K562 (cell line): Measurements from ENCODE around the gene NAA38. TPM values are rescaled to one million over a fixed set of nuclear protein-coding genes. Genes with fewer than 3 reads are reported as not detected.

Experiments used
- ATAC-seq: fragments of 200-7000 bp; cut with Tn5 transposase; 3 replicates; pipeline ENCODE4 v1.9.1; 2020; ENCODE audit warnings: moderate library complexity
- BruUV-seq: library from RNA; stranded (reverse); fragments of 400-500 nt; replicated peaks from 2 replicates; lab custom pipeline; 2021; lab: Mats Ljungman, UMichigan
- CTCF ChIA-PET: fragments of 300-600 bp; formaldehyde crosslinking; extraction: SDS; loops from one replicate; lab custom pipeline; 2021; ENCODE audit warnings: low intra/inter-chr PET ratio; lab: Yijun Ruan, JAX
- POLR2A ChIA-PET: fragments of 300-600, 350-650 bp; sonication (Branson Sonifier 250); formaldehyde crosslinking; extraction: SDS; loops from one replicate; lab custom pipeline; 2021; ENCODE audit warnings: antibody characterized with exemption, inconsistent platforms; lab: Yijun Ruan, JAX
- DNase-seq, 4 experiments: peaks; one replicate each; pipeline versions ENCODE4 v3.0.0 to v3.0.0-alpha.2; 2011 to 2018; ENCODE audit warnings: low spot score in 3 of 4, mixed read lengths in 3 of 4; ENCODE audit errors: extremely low read depth in 1 of 4
- FAIRE-seq: peaks from 2 replicates; lab custom pipeline; 2011; peaks lifted over from hg19 to GRCh38; lab: Jason Lieb, UNC
- H2AFZ ChIP-seq: 2 replicates; pipeline ENCODE4 v1.6.0; 2011; ENCODE audit warnings: low read depth, low read length, control low read depth, inconsistent platforms
- H3K27ac ChIP-seq: fragments of 200-600 bp; 3 replicates; pipeline ENCODE4 v1.8.0; 2011; ENCODE audit warnings: low read depth, mild to moderate bottlenecking, control low read depth, inconsistent platforms, low read length, moderate library complexity, mixed read lengths; ENCODE audit errors: extremely low read depth
- H3K27me3 ChIP-seq, 2 experiments: fragments of 300-600 bp in 1 of 2; 2 replicates in 1 of 2; 3 replicates in 1 of 2; pipeline versions ENCODE4 v1.6.0 to v1.8.0; 2011; ENCODE audit warnings: inconsistent platforms in 2 of 2, low read length in 2 of 2, mild to moderate bottlenecking in 1 of 2, mixed read lengths in 1 of 2, moderate library complexity in 1 of 2; ENCODE audit not compliant: control insufficient read depth in 2 of 2, insufficient read depth in 2 of 2
- H3K36me3 ChIP-seq: fragments of 300-600 bp; 3 replicates; pipeline ENCODE4 v1.8.0; 2011; ENCODE audit warnings: mild to moderate bottlenecking, low read length, inconsistent platforms; ENCODE audit not compliant: control insufficient read depth, insufficient read depth
- H3K4me1 ChIP-seq, 2 experiments: fragments of 200-600 bp in 1 of 2; replicated peaks in 1 of 2; 2 replicates in 1 of 2; 3 replicates in 1 of 2; pipeline versions ENCODE4 v1.5.1 to v1.8.0; 2011; ENCODE audit warnings: inconsistent platforms in 2 of 2, low read length in 2 of 2, mild to moderate bottlenecking in 1 of 2, mixed read lengths in 1 of 2, moderate library complexity in 1 of 2; ENCODE audit not compliant: control insufficient read depth in 2 of 2, insufficient read depth in 2 of 2
- H3K4me2 ChIP-seq: 2 replicates; pipeline ENCODE4 v1.6.1; 2011; ENCODE audit warnings: low read length, control low read depth, inconsistent platforms, mixed read lengths; ENCODE audit not compliant: insufficient read depth
- H3K4me3 ChIP-seq: fragments of 200-600 bp; sonication (generic), shearing (Covaris generic); 2 replicates; pipeline ENCODE4 v1.5.1; 2016; ENCODE audit warnings: control low read depth, inconsistent platforms
- H3K79me2 ChIP-seq: fragments of 200-600 bp; 3 replicates; pipeline ENCODE4 v1.8.0; 2011; ENCODE audit warnings: low read length, inconsistent platforms; ENCODE audit not compliant: control insufficient read depth, insufficient read depth
- H3K9ac ChIP-seq, 2 experiments: 2 replicates each; pipeline versions ENCODE4 v1.6.0 to v1.6.1; 2011; ENCODE audit warnings: low read depth in 2 of 2, low read length in 2 of 2, control low read depth in 1 of 2, inconsistent platforms in 1 of 2, mild to moderate bottlenecking in 1 of 2, mixed read lengths in 1 of 2; ENCODE audit not compliant: insufficient read depth in 1 of 2
- H3K9me1 ChIP-seq: one replicate; pipeline ENCODE4 v1.6.0; 2011; ENCODE audit warnings: inconsistent platforms, mild to moderate bottlenecking, low read length, moderate library complexity; ENCODE audit not compliant: control insufficient read depth, insufficient read depth
- H3K9me3 ChIP-seq: replicated peaks from 2 replicates; pipeline ENCODE4 v1.5.1; 2011; ENCODE audit warnings: low read depth, low read length, inconsistent platforms; ENCODE audit not compliant: control insufficient read depth, insufficient read depth
- H4K20me1 ChIP-seq: replicated peaks from 2 replicates; pipeline ENCODE4 v1.6.1; 2011; ENCODE audit warnings: low read length, inconsistent platforms, mixed read lengths; ENCODE audit not compliant: control insufficient read depth, insufficient read depth
- CAMTA2 ChIP-seq: fragments of 250-450 bp; sonication (Bioruptor Pico); conservative IDR thresholded peaks from 2 replicates; pipeline ENCODE4 v1.5.1; 2022
- GATAD2B ChIP-seq: fragments of 450-650 bp; IDR thresholded peaks from 2 replicates; pipeline ENCODE4 v1.6.1; 2017; ENCODE audit warnings: mild to moderate bottlenecking, borderline replicate concordance
- GTF2E2 ChIP-seq: fragments of 200-800 bp; sonication (Bioruptor generic); IDR thresholded peaks from 2 replicates; pipeline ENCODE4 v1.6.1; 2016; ENCODE audit warnings: missing genetic modification characterization, missing compliant biosample characterization
- MEF2D ChIP-seq: conservative IDR thresholded peaks from 2 replicates; pipeline ENCODE4 v1.6.1; 2016; ENCODE audit warnings: low read depth, missing genetic modification characterization, missing compliant biosample characterization
- NCOA2 ChIP-seq, 2 experiments: fragments of 450-650 bp; IDR thresholded peaks; 2 replicates each; pipeline ENCODE4 v1.6.1; 2018; ENCODE audit warnings: mild to moderate bottlenecking in 2 of 2, moderate library complexity in 1 of 2; ENCODE audit not compliant: partially characterized antibody in 2 of 2
- NFATC3 ChIP-seq: fragments of 450-650 bp; IDR thresholded peaks from 2 replicates; pipeline ENCODE4 v1.6.1; 2017; ENCODE audit warnings: mild to moderate bottlenecking
- SIRT6 ChIP-seq: IDR thresholded peaks from one replicate; pipeline ENCODE4 v1.6.1; 2012; ENCODE audit warnings: low read depth, mild to moderate bottlenecking, control low read depth, inconsistent platforms, low read length, moderate library complexity
- SP1 ChIP-seq: sonication (generic); formaldehyde crosslinking; IDR thresholded peaks from 2 replicates; pipeline ENCODE4 v1.8.1; 2022; ENCODE audit warnings: mild to moderate bottlenecking, missing genetic modification reagents
- XRCC5 ChIP-seq: fragments of 200-400 bp; formaldehyde crosslinking; IDR thresholded peaks from 2 replicates; pipeline ENCODE4 v1.6.1; 2017; ENCODE audit warnings: low read depth, mild to moderate bottlenecking, low read length
- YBX1 ChIP-seq: fragments of 450-650 bp; IDR thresholded peaks from 2 replicates; pipeline ENCODE4 v1.7.1; 2016; ENCODE audit warnings: mild to moderate bottlenecking
- ZNF347 ChIP-seq: fragments of 450-650 bp; formaldehyde crosslinking; IDR thresholded peaks from 2 replicates; pipeline ENCODE4 v1.4.0; 2020; ENCODE audit warnings: low read depth, mild to moderate bottlenecking, moderate library complexity
- ZNF584 ChIP-seq: fragments of 200-800 bp; sonication (Bioruptor generic); IDR thresholded peaks from 2 replicates; pipeline ENCODE4 v1.6.1; 2016; ENCODE audit warnings: low read depth, mild to moderate bottlenecking, missing genetic modification characterization, missing compliant biosample characterization
- WGBS: fragments of 100-300 bp; shearing (Covaris generic); methylation state at CpG from one replicate; pipeline ENCODE4 v1.1.6; 2016; ENCODE audit warnings: low coverage, mixed read lengths; ENCODE audit not compliant: insufficient coverage; ENCODE audit errors: missing lambda C conversion rate; 5-methylcytosine and 5-hydroxymethylcytosine counted together
- in situ Hi-C: fragments of 300-500 bp; cut with MboI; formaldehyde crosslinking; loops from 4 replicates; pipeline ENCODE4 v1.15.0; 2018; ENCODE audit warnings: inconsistent platforms, mixed read lengths
- intact Hi-C: fragments of 100-400 bp; cut with micrococcal nuclease; formaldehyde crosslinking; loops from 2 replicates; pipeline ENCODE4 v1.14.2; 2022
- polyA plus RNA-seq, 8 experiments: library from polyadenylated mRNA; depleted of rRNA in 4 of 8; stranded (reverse) in 5 of 8; unstranded in 3 of 8; fragments of >200 nt; fragmentation: Nextera tagmentation in 2 of 8; fragmentation: Illumina TruSeq in 1 of 8; extraction: Ambion mirVana in 2 of 8; extraction: Trizol in 1 of 8; gene quantifications; 2 replicates each; pipeline versions ENCODE4 v1.2.1 to v1.2.3, GENCODE V29; 2011 to 2014; ENCODE audit warnings: inconsistent platforms in 1 of 8, missing spikeins in 1 of 8
- total RNA-seq, 7 experiments: library from RNA; depleted of rRNA in 6 of 7; stranded (reverse); fragments of >200 nt in 6 of 7; fragmentation: Illumina TruSeq in 2 of 7; extraction: Trizol in 2 of 7; gene quantifications; 2 replicates each; pipeline versions ENCODE4 v1.2.1 to v1.2.3, GENCODE V29; 2011 to 2021; ENCODE audit warnings: low replicate concordance in 1 of 7
- TF ChIP-seq, protein P1 (sequence below): fragments of 450-650 bp; formaldehyde crosslinking; IDR thresholded peaks from 2 replicates; pipeline ENCODE4 v1.4.0; 2020; ENCODE audit warnings: mild to moderate bottlenecking, mixed read lengths

The NAA38 gene
- total and polyA plus RNA-seq, 9 of the 15 experiments (the other 6 are each of a cell fraction or from before 2014, with no cell fraction given) = 16.4 to 99.8 (median 57.3) TPM

- no peaks in the 10 kb centered on the region for H3K9me3 ChIP-seq
- H3K9me1 ChIP-seq = no peaks in the 10 kb centered on the region
- TF ChIP-seq ZNF347 (CRISPR knock-in tag) = no peak
- TF ChIP-seq CAMTA2 (CRISPR knock-in tag) = no peak
- TF ChIP-seq YBX1 = no peak
- TF ChIP-seq GATAD2B = no peak
- no peak for TF ChIP-seq NFATC3
- no peak for TF ChIP-seq GTF2E2 (tag)
- TF ChIP-seq XRCC5 = no peak
- TF ChIP-seq, protein P1, sequence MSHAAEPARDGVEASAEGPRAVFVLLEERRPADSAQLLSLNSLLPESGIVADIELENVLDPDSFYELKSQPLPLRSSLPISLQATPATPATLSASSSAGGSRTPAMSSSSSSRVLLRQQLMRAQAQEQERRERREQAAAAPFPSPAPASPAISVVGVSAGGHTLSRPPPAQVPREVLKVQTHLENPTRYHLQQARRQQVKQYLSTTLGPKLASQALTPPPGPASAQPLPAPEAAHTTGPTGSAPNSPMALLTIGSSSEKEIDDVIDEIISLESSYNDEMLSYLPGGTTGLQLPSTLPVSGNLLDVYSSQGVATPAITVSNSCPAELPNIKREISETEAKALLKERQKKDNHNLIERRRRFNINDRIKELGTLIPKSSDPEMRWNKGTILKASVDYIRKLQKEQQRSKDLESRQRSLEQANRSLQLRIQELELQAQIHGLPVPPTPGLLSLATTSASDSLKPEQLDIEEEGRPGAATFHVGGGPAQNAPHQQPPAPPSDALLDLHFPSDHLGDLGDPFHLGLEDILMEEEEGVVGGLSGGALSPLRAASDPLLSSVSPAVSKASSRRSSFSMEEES (CRISPR knock-in tag) = no peak
- no peak for TF ChIP-seq ZNF584
- no peak for TF ChIP-seq SIRT6
- no peak for TF ChIP-seq NCOA2 (IDR thresholded peaks at IDR 0.05; ENCODE audit: partially characterized antibody in 2 of 2)
- no peak for TF ChIP-seq SP1 (CRISPR knock-in tag)
- TF ChIP-seq MEF2D (tag) = no peak
- peaks cover 30% of the 10 kb centered on the region; the same call in 2 of the 3 replicates for H3K36me3 ChIP-seq
- POLR2A ChIA-PET = interaction anchor here (0.5 to 2.1 kb wide), 7 partner anchors 9 to 316 kb away, joined by 3 to 13 read pairs (median 3); partner anchors contain the start of genes KDM6B and NAA38
- no peak overlapping the region; the same call in 2 of the 3 replicates for H3K27ac ChIP-seq
- WGBS = 61% methylated on average over 3 of the region's 3 CpGs
- H3K27me3 ChIP-seq = no peaks in the 10 kb centered on the region
- peak overlapping the region; percentile 58 for H3K4me2 ChIP-seq
- H3K9ac ChIP-seq = 0 out of 4 replicates have a peak overlapping the region, but pooled peaks of 1 of the 2 experiments have one; percentile 28
- H4K20me1 ChIP-seq = no peaks in the 10 kb centered on the region
- H2AFZ ChIP-seq = no peak overlapping the region
- H3K79me2 ChIP-seq = peaks cover 40% of the 10 kb centered on the region
- in situ Hi-C loops = no loop called here
- ATAC-seq (no peak), DNase-seq (no peak), FAIRE-seq (peak; percentile 46)
- BruUV-seq = no TSS peak
- H3K4me1 ChIP-seq = peaks cover 23 to 31% of the 10 kb centered on the region in 2 experiments
- intact Hi-C loops = no loop called here
- H3K4me3 ChIP-seq = no peak overlapping the region
- CTCF ChIA-PET = no interaction called here
Measured at GRCh38 chr17:7882629-7883028, 25.3 kb upstream of the NAA38 start.
